ENCODE data around the gene ZMAT2.
"Not testable (repeated sequence)": the region's sequence is repeated elsewhere in the genome, so short reads cannot be mapped to it uniquely, and the experiment has no call there.

GRCh38 chr5:140716238-140716637 is 16.0 kb downstream of the ZMAT2 start:
- TF ChIP-seq JUND (IDR thresholded peaks at IDR 0.05); EZH2 (IDR thresholded peaks at IDR 0.05); YY1 (IDR thresholded peaks at IDR 0.05; ENCODE audit: extremely low read depth, insufficient replicate concordance, low read depth, low read length); EZH2phosphoT487 (IDR thresholded peaks at IDR 0.05; ENCODE audit: borderline replicate concordance); POLR2A (IDR thresholded peaks at IDR 0.05; ENCODE audit: borderline replicate concordance, extremely low read depth, insufficient read depth, insufficient read length); POLR2AphosphoS5 (IDR thresholded peaks at IDR 0.05; ENCODE audit: low read depth, low read length); RAD21 (IDR thresholded peaks at IDR 0.05; ENCODE audit: low read depth): not testable (repeated sequence)
- TF ChIP-seq, protein P1, sequence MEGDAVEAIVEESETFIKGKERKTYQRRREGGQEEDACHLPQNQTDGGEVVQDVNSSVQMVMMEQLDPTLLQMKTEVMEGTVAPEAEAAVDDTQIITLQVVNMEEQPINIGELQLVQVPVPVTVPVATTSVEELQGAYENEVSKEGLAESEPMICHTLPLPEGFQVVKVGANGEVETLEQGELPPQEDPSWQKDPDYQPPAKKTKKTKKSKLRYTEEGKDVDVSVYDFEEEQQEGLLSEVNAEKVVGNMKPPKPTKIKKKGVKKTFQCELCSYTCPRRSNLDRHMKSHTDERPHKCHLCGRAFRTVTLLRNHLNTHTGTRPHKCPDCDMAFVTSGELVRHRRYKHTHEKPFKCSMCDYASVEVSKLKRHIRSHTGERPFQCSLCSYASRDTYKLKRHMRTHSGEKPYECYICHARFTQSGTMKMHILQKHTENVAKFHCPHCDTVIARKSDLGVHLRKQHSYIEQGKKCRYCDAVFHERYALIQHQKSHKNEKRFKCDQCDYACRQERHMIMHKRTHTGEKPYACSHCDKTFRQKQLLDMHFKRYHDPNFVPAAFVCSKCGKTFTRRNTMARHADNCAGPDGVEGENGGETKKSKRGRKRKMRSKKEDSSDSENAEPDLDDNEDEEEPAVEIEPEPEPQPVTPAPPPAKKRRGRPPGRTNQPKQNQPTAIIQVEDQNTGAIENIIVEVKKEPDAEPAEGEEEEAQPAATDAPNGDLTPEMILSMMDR (IDR thresholded peaks at IDR 0.05 in 2 of 3, conservative IDR thresholded peaks at IDR 0.05 in 1 of 3; ENCODE audit: borderline replicate concordance in 1 of 3, insufficient read depth in 1 of 3, low read depth in 2 of 3, low read length in 2 of 3), result not testable (repeated sequence)
